Endodermal cell (in vitro differentiated cells): ENCODE results near the gene RBM25. TPM values are rescaled to one million over a fixed set of nuclear protein-coding genes. Genes with fewer than 3 reads are reported as not detected.

Experiments
- DNase-seq: peaks from one replicate; pipeline ENCODE4 v3.0.0-alpha.2; 2017
- H3K27ac ChIP-seq: 2 replicates; pipeline ENCODE4 v1.5.1; 2013; ENCODE audit warnings: mild to moderate bottlenecking, low read depth, low read length, moderate library complexity
- H3K27me3 ChIP-seq: 2 replicates; pipeline ENCODE4 v1.6.1; 2013; ENCODE audit warnings: mild to moderate bottlenecking, low read length, moderate library complexity; ENCODE audit not compliant: insufficient read depth, control insufficient read depth, poor library complexity, severe bottlenecking
- H3K36me3 ChIP-seq: 2 replicates; pipeline ENCODE4 v1.7.0; 2013; ENCODE audit warnings: mild to moderate bottlenecking, low read length, moderate library complexity; ENCODE audit not compliant: control insufficient read depth, insufficient read depth
- H3K4me1 ChIP-seq: one replicate; pipeline ENCODE4 v1.7.0; 2013; ENCODE audit warnings: low read length; ENCODE audit not compliant: control insufficient read depth, insufficient read depth
- H3K4me3 ChIP-seq: 2 replicates; pipeline ENCODE4 v1.5.1; 2013; ENCODE audit warnings: mild to moderate bottlenecking, low read length, moderate library complexity
- H3K9ac ChIP-seq: 2 replicates; pipeline ENCODE4 v1.6.1; 2013; ENCODE audit warnings: mild to moderate bottlenecking, low read length, moderate library complexity; ENCODE audit not compliant: poor library complexity, severe bottlenecking; ENCODE audit errors: extremely low read depth
- H3K9me3 ChIP-seq: 2 replicates; pipeline ENCODE4 v1.6.1; 2013; ENCODE audit warnings: mild to moderate bottlenecking, low read length, moderate library complexity; ENCODE audit not compliant: control insufficient read depth
- H3K27ac Mint-ChIP-seq: 2 replicates; pipeline ENCODE4 v1.8.0; 2020; ENCODE audit warnings: mixed read lengths
- H3K27me3 Mint-ChIP-seq: 2 replicates; pipeline ENCODE4 v1.8.0; 2021; ENCODE audit warnings: mild to moderate bottlenecking, mixed read lengths; ENCODE audit not compliant: insufficient read depth
- H3K36me3 Mint-ChIP-seq: 2 replicates; pipeline ENCODE4 v1.8.0; 2020; ENCODE audit warnings: low read depth, mixed read lengths
- H3K4me1 Mint-ChIP-seq: 2 replicates; pipeline ENCODE4 v1.8.0; 2020; ENCODE audit warnings: mixed read lengths
- H3K4me3 Mint-ChIP-seq: 2 replicates; pipeline ENCODE4 v1.8.0; 2020; ENCODE audit warnings: mild to moderate bottlenecking, moderate library complexity, mixed read lengths
- H3K9me3 Mint-ChIP-seq: 2 replicates; pipeline ENCODE4 v1.8.0; 2020; ENCODE audit warnings: mild to moderate bottlenecking, mixed read lengths
- WGBS, 2 experiments: methylation state at CpG; one replicate each; pipeline versions ENCODE4 v1.1.5 to v1.1.7; 2013; ENCODE audit warnings: missing lambda C conversion rate in 2 of 2, mixed read lengths in 1 of 2; ENCODE audit not compliant: insufficient coverage in 1 of 2, insufficient read length in 1 of 2; 5-methylcytosine and 5-hydroxymethylcytosine counted together
- total RNA-seq, 2 donors: library from RNA; stranded (reverse); fragmentation: NEBNext Ultra II Directional in 1 of 2; extraction: Animal tissue kit (Norgen Biotek cat#: 25700) in 1 of 2; gene quantifications; 2 replicates in 1 of 2; 3 replicates in 1 of 2; pipeline ENCODE4 v1.2.1, GENCODE V29; 2021
- TF ChIP-seq, protein P1 (sequence below): fragments of 200-600 bp; sonication (generic); conservative IDR thresholded peaks from 2 replicates; pipeline ENCODE4 v1.5.0; 2021; ENCODE audit warnings: antibody characterized with exemption, mild to moderate bottlenecking

The RBM25 gene
- total RNA-seq, 2 donors from 2014 or later, result 132 to 164 TPM

DNA sequence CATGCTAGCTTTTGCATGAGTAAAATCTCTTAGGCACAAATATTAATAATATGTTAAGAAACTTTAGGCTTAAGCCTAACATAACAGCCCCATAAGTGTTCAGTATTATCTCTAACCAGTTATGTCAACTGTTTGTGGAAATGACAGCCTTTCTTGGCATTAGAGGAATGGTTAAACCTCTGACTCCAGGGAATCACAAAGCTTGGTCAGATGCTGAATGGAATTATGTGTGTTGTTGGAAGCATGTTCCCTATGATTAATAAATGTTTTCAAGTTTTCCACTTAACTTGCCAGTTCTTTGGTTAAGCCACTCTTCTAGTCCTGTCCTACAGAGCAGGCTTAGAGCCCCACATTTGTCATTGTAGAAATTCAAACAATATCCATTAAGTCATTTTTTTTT lies 94.9 kb downstream of the RBM25 start:
- DNase-seq, result no peak
- H3K9ac ChIP-seq, result no peak overlapping the region
- Mint-ChIP-seq H3K4me3 (no peak overlapping the region), H3K9me3 (no peaks in the 10 kb centered on the region), H3K27me3 (no peaks in the 10 kb centered on the region), H3K4me1 (no peaks in the 10 kb centered on the region), H3K36me3 (peaks cover 66% of the 10 kb centered on the region), H3K27ac (no peak overlapping the region)
- H3K4me3 ChIP-seq, result no peak overlapping the region
- peaks cover 67% of the 10 kb centered on the region for H3K36me3 ChIP-seq
- H3K4me1 ChIP-seq, result no peaks in the 10 kb centered on the region
- TF ChIP-seq, protein P1, sequence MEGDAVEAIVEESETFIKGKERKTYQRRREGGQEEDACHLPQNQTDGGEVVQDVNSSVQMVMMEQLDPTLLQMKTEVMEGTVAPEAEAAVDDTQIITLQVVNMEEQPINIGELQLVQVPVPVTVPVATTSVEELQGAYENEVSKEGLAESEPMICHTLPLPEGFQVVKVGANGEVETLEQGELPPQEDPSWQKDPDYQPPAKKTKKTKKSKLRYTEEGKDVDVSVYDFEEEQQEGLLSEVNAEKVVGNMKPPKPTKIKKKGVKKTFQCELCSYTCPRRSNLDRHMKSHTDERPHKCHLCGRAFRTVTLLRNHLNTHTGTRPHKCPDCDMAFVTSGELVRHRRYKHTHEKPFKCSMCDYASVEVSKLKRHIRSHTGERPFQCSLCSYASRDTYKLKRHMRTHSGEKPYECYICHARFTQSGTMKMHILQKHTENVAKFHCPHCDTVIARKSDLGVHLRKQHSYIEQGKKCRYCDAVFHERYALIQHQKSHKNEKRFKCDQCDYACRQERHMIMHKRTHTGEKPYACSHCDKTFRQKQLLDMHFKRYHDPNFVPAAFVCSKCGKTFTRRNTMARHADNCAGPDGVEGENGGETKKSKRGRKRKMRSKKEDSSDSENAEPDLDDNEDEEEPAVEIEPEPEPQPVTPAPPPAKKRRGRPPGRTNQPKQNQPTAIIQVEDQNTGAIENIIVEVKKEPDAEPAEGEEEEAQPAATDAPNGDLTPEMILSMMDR, result no peak
- no peak overlapping the region for H3K27ac ChIP-seq
- H3K27me3 ChIP-seq, result no peaks in the 10 kb centered on the region
- H3K9me3 ChIP-seq, result no peaks in the 10 kb centered on the region

DNA sequence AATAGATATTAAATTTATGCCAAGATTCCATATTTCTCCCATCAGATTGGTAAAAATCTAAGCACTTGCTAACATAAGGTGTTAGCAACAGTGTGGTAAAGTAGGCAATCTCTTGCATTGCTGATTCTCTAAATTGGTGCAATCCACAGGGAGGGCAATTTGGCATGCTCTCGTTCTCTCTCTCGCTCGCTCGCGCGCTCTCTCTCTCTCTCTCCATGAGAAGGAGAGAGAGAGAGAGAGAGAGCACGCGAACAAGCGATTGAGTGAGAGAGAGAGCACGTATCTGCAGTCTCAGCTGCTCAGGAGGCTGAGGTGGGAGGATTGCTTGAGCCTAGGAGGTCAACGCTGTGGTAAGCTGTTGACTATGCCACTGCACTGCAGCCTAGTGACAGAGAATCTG lies 103.9 kb downstream of the RBM25 start:
- no peak for DNase-seq
- 95 to 97% methylated on average over 7 to 11 of the region's 11 CpGs for WGBS, 2 experiments
- H3K36me3 Mint-ChIP-seq, result peaks cover 49% of the 10 kb centered on the region
- no peak overlapping the region for H3K27ac Mint-ChIP-seq
- Histone ChIP-seq H3K36me3 (peaks cover 71% of the 10 kb centered on the region), H3K9me3 (no peaks in the 10 kb centered on the region), H3K27ac (no peak overlapping the region), H3K27me3 (no peaks in the 10 kb centered on the region), H3K9ac (no peak overlapping the region), H3K4me3 (no peak overlapping the region), H3K4me1 (peaks cover 2% of the 10 kb centered on the region)
- H3K9me3 Mint-ChIP-seq, result no peaks in the 10 kb centered on the region
- H3K27me3 Mint-ChIP-seq, result no peaks in the 10 kb centered on the region
- peaks cover 2% of the 10 kb centered on the region for H3K4me1 Mint-ChIP-seq
- no peak overlapping the region for H3K4me3 Mint-ChIP-seq
- TF ChIP-seq, protein P1, result no peak

DNA sequence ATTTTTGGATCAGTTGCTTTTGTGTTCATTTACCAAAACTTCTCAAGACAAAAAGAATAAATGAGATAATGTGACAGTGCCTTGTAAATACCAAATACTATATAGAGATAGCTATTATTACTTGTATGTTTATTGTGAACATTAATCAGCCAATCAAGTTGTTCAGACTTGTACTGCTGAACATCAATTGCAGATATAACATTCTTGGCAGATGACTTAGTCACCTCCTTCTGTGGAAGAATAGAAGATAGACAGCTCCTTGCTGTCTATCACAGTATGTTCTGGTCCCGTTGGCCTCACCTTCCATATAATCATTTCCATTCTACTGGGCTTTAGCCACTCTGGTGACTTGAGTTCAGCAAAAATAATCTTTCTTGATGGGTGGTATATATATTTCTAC lies 108.1 kb downstream of the RBM25 start:
- WGBS, 2 experiments, result no CpG with 5 or more reads among the region's 1 CpG
- H3K27ac ChIP-seq, result no peak overlapping the region
- TF ChIP-seq, protein P1, result no peak
- Mint-ChIP-seq H3K4me1 (peaks cover 27% of the 10 kb centered on the region), H3K36me3 (peaks cover 31% of the 10 kb centered on the region), H3K27me3 (no peaks in the 10 kb centered on the region), H3K4me3 (no peak overlapping the region), H3K27ac (no peak overlapping the region), H3K9me3 (no peaks in the 10 kb centered on the region)
- H3K9me3 ChIP-seq, result no peaks in the 10 kb centered on the region
- H3K4me1 ChIP-seq, result peaks cover 20% of the 10 kb centered on the region
- no peak overlapping the region for H3K9ac ChIP-seq
- H3K27me3 ChIP-seq, result no peaks in the 10 kb centered on the region
- no peak for DNase-seq
- H3K36me3 ChIP-seq, result peaks cover 53% of the 10 kb centered on the region
- H3K4me3 ChIP-seq, result no peak overlapping the region
